Common myeloid progenitor, CD34-positive (primary cell): Measurements from ENCODE around the gene ZNF423.

Experiments
- CTCF ChIA-PET: fragments of 350-600 bp; sonication (Branson Sonifier 250); formaldehyde crosslinking; loops from one replicate; lab custom pipeline; 2021; ENCODE audit warnings: antibody characterized with exemption; lab: Charles Lee
- POLR2A ChIA-PET: fragments of 350-600 bp; sonication (Branson Sonifier 250); formaldehyde crosslinking; loops from one replicate; lab custom pipeline; 2021; ENCODE audit warnings: antibody characterized with exemption; lab: Charles Lee
- DNase-seq, 3 donors: peaks; one replicate each; pipeline versions ENCODE4 v3.0.0 to v3.0.0-alpha.2; 2013
- H3K27ac ChIP-seq, 2 experiments: 1 replicate in 1 of 2; 2 replicates in 1 of 2; pipeline ENCODE4 v1.7.0; 2013; ENCODE audit warnings: inconsistent platforms in 2 of 2, low read length in 2 of 2, mild to moderate bottlenecking in 2 of 2, low read depth in 1 of 2, moderate library complexity in 1 of 2; ENCODE audit not compliant: severe bottlenecking in 2 of 2, insufficient read depth in 1 of 2, poor library complexity in 1 of 2
- H3K27me3 ChIP-seq, 5 experiments: replicated peaks in 2 of 5; 1 replicate in 3 of 5; 2 replicates in 2 of 5; pipeline versions ENCODE4 v1.6.1 to v1.7.0; 2013; ENCODE audit warnings: low read length in 4 of 5, mild to moderate bottlenecking in 2 of 5, moderate library complexity in 2 of 5, inconsistent platforms in 1 of 5; ENCODE audit not compliant: insufficient read depth in 5 of 5, control insufficient read depth in 4 of 5
- H3K36me3 ChIP-seq, 4 experiments: 1 replicate in 2 of 4; 2 replicates in 2 of 4; pipeline versions ENCODE4 v1.6.1 to v1.7.0; 2013; ENCODE audit warnings: low read length in 3 of 4, control low read depth in 1 of 4, mild to moderate bottlenecking in 1 of 4; ENCODE audit not compliant: control insufficient read depth in 4 of 4, insufficient read depth in 4 of 4
- H3K4me1 ChIP-seq, 4 experiments: 1 replicate in 3 of 4; 2 replicates in 1 of 4; pipeline versions ENCODE4 v1.6.1 to v1.7.1; 2013; ENCODE audit warnings: low read length in 3 of 4, mild to moderate bottlenecking in 3 of 4, control low read depth in 1 of 4, inconsistent platforms in 1 of 4, moderate library complexity in 1 of 4; ENCODE audit not compliant: control insufficient read depth in 4 of 4, insufficient read depth in 4 of 4; ENCODE audit errors: control extremely low read depth in 1 of 4
- H3K4me3 ChIP-seq, 7 experiments: 1 replicate in 4 of 7; 2 replicates in 3 of 7; pipeline versions ENCODE4 v1.5.1 to v1.7.0; 2013; ENCODE audit warnings: mild to moderate bottlenecking in 7 of 7, low read length in 6 of 7, moderate library complexity in 6 of 7, inconsistent platforms in 2 of 7, low read depth in 2 of 7, control low read depth in 1 of 7; ENCODE audit not compliant: insufficient read depth in 4 of 7, control insufficient read depth in 1 of 7; ENCODE audit errors: extremely low read depth in 1 of 7
- H3K9me3 ChIP-seq, 5 experiments: 1 replicate in 4 of 5; 2 replicates in 1 of 5; pipeline versions ENCODE4 v1.6.1 to v1.7.1; 2013; ENCODE audit warnings: low read length in 4 of 5, mild to moderate bottlenecking in 2 of 5, inconsistent platforms in 1 of 5, low read depth in 1 of 5, moderate library complexity in 1 of 5; ENCODE audit not compliant: control insufficient read depth in 4 of 5, insufficient read depth in 2 of 5; ENCODE audit errors: control extremely low read depth in 1 of 5
- WGBS: methylation state at CpG from one replicate; pipeline ENCODE4 v1.1.5; 2013; ENCODE audit not compliant: insufficient coverage; 5-methylcytosine and 5-hydroxymethylcytosine counted together

Gene ZNF423

GRCh38 chr16:49548325-49548970 lies 307.5 kb downstream of the ZNF423 start:
- DNase-seq: no peak
- Histone ChIP-seq H3K27me3 (no peaks in the 10 kb centered on the region), H3K4me3 (no peak overlapping the region), H3K4me1 (peaks cover 0 to 15% (median 11%) of the 10 kb centered on the region in 4 experiments), H3K36me3 (no peaks in the 10 kb centered on the region), H3K27ac (no peak overlapping the region), H3K9me3 (no peaks in the 10 kb centered on the region)
- ChIA-PET POLR2A (interaction anchor here (1.3 kb wide), 1 partner anchor 11 kb away, joined by 3 read pairs; no protein-coding TSS in a partner anchor), CTCF (interaction anchor here (1.8 to 2.0 kb wide), 2 partner anchors 23 to 44 kb away, joined by 4 to 6 read pairs; no protein-coding TSS in a partner anchor)
- WGBS: 94% methylated on average over 7 of the region's 14 CpGs

DNA sequence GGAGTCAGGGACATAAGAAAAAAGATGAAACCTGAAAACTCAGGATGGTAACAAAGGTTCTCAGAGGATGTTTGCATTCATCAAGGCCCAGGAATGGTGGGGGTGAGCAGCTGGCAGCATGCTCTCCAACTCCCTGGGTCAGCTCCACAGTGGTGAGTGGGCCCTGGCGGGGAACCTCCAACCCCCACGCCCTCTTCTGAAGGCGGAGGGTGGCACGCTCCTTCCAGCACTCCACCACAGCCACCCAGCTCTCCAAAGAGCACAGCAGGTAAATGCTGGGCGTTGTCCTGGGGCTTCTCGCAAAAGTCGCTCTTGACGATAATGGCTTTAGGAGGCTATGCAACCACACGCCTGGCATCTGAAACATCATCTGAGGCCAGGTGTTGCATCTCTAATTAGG lies 308.5 kb downstream of the ZNF423 start:
- H3K36me3 ChIP-seq: no peaks in the 10 kb centered on the region
- WGBS: 100% methylated on average over 5 of the region's 9 CpGs
- H3K27me3 ChIP-seq: no peaks in the 10 kb centered on the region
- H3K9me3 ChIP-seq: no peaks in the 10 kb centered on the region
- no peak overlapping the region for H3K27ac ChIP-seq
- POLR2A ChIA-PET: no interaction called here
- peaks cover 0 to 15% (median 11%) of the 10 kb centered on the region in 4 experiments for H3K4me1 ChIP-seq
- no peak for DNase-seq
- CTCF ChIA-PET: interaction anchor here (0.6 to 1.0 kb wide), 2 partner anchors 9 to 311 kb away, joined by 3 read pairs; no protein-coding TSS in a partner anchor
- H3K4me3 ChIP-seq: no peak overlapping the region

DNA sequence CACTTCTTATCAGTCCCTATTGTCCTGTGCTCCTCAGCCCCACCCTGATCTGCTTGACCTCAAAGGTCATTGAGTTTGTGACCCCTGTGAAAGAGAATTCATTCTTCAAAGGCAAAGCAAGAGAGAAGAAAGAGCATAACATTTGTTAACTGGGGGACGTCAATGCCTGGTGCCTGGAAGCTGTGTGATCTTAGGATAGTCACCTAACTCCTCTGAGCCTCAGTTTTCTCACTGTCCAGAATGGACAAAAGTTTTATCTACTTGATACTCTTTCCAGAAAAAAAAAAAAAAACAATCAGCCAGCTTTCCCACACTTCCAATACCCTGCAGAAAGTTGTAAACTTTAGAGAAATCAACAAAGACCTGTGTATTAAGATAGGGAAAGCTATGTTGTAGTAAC lies 309.2 kb downstream of the ZNF423 start:
- no peak overlapping the region for H3K27ac ChIP-seq
- no peaks in the 10 kb centered on the region for H3K36me3 ChIP-seq
- WGBS: 100% methylated on average over 1 of the region's 1 CpG
- POLR2A ChIA-PET: no interaction called here
- DNase-seq: no peak
- no peaks in the 10 kb centered on the region for H3K27me3 ChIP-seq
- H3K4me3 ChIP-seq: no peak overlapping the region
- CTCF ChIA-PET: interaction anchor here (0.6 to 1.0 kb wide), 2 partner anchors 10 to 311 kb away, joined by 3 read pairs; no protein-coding TSS in a partner anchor
- peaks cover 0 to 5% (median 0%) of the 10 kb centered on the region in 5 experiments for H3K9me3 ChIP-seq
- peaks cover 0 to 15% (median 11%) of the 10 kb centered on the region in 4 experiments for H3K4me1 ChIP-seq

- DNase-seq: no peak
- ChIA-PET CTCF (interaction anchor here (0.7 to 1.7 kb wide), 3 partner anchors 9 to 16 kb away, joined by 3 to 4 read pairs (median 4); no protein-coding TSS in a partner anchor), POLR2A (interaction anchor here (0.8 kb wide), 1 partner anchor 71 kb away, joined by 3 read pairs; no protein-coding TSS in a partner anchor)
- Histone ChIP-seq H3K27ac (no peak overlapping the region), H3K36me3 (no peaks in the 10 kb centered on the region), H3K4me1 (peaks cover 0 to 14% (median 6%) of the 10 kb centered on the region in 4 experiments), H3K27me3 (no peaks in the 10 kb centered on the region), H3K9me3 (peaks cover 0 to 6% (median 0%) of the 10 kb centered on the region in 5 experiments), H3K4me3 (no peak overlapping the region)
- WGBS: 94% methylated on average over 2 of the region's 6 CpGs
Observed at GRCh38 chr16:49545741-49546448, 310.0 kb downstream of the ZNF423 start.

DNA sequence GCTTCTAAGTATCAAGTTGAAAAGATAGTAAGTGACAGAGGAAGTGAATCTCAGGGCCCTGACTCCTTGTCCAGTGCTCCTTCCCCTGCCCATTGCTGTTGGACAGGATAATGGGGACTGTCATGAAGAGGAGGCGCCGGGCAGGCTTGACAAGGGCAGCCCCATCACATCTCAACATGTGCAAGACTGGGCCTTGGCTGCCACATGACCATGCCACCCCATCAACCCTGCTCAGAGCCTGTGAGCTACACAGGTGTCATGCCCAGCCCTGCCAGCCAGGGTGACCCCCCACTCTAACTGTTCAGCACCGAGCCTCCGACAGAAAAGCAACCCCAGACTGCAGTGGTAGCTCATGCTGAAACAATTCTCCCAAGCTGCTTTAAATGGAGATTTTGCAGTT lies 310.7 kb downstream of the ZNF423 start:
- CTCF ChIA-PET: interaction anchor here (1.1 to 1.7 kb wide), 3 partner anchors 10 to 20 kb away, joined by 3 to 4 read pairs (median 4); no protein-coding TSS in a partner anchor
- Histone ChIP-seq H3K4me1 (peaks cover 0 to 7% (median 1%) of the 10 kb centered on the region in 4 experiments), H3K9me3 (peaks cover 0 to 6% (median 0%) of the 10 kb centered on the region in 5 experiments), H3K27ac (no peak overlapping the region), H3K36me3 (no peaks in the 10 kb centered on the region), H3K27me3 (no peaks in the 10 kb centered on the region), H3K4me3 (no peak overlapping the region)
- POLR2A ChIA-PET: interaction anchor here (0.8 kb wide), 1 partner anchor 70 kb away, joined by 3 read pairs; no protein-coding TSS in a partner anchor
- DNase-seq: no peak
- 96% methylated on average over 4 of the region's 4 CpGs for WGBS

- 98% methylated on average over 6 of the region's 10 CpGs for WGBS
- ChIA-PET POLR2A (no interaction called here), CTCF (interaction anchor here (1.4 to 1.7 kb wide), 2 partner anchors 10 to 20 kb away, joined by 3 to 4 read pairs; no protein-coding TSS in a partner anchor)
- Histone ChIP-seq H3K27ac (no peak overlapping the region), H3K36me3 (no peaks in the 10 kb centered on the region), H3K4me1 (peaks cover 0 to 7% (median 1%) of the 10 kb centered on the region in 4 experiments), H3K4me3 (no peak overlapping the region), H3K9me3 (peaks cover 0 to 6% (median 0%) of the 10 kb centered on the region in 5 experiments), H3K27me3 (no peaks in the 10 kb centered on the region)
- DNase-seq: no peak
Observed at GRCh38 chr16:49544828-49545227, 311.1 kb downstream of the ZNF423 start.
